HEK293 (cell line): ENCODE measurements around the gene PSAPL1.

Experiments
- CTCF ChIP-seq: fragments of 450-650 bp; formaldehyde crosslinking; IDR thresholded peaks from 2 replicates; pipeline ENCODE4 v1.5.1; 2016; ENCODE audit warnings: missing biosample characterization, missing genetic modification characterization
- PRDM4 ChIP-seq: fragments of 450-650 bp; formaldehyde crosslinking; IDR thresholded peaks from 2 replicates; pipeline ENCODE4 v1.5.1; 2017; ENCODE audit warnings: missing biosample characterization, missing genetic modification characterization
- REST ChIP-seq: fragments of 450-650 bp; formaldehyde crosslinking; IDR thresholded peaks from 2 replicates; pipeline ENCODE4 v1.5.1; 2016; ENCODE audit warnings: missing biosample characterization, missing genetic modification characterization

GRCh38 chr4:7416745-7417432 is 17.8 kb downstream of the PSAPL1 start:
- no peak for TF ChIP-seq REST (tag by site-specific recombination)
- TF ChIP-seq PRDM4 = no peak
- TF ChIP-seq CTCF (tag by site-specific recombination) = no peak
